Measurements from ENCODE around the gene IL12RB1. TPM values are rescaled to one million over a fixed set of nuclear protein-coding genes. Genes with fewer than 3 reads are reported as not detected.

Gene IL12RB1
- total and polyA plus RNA-seq, 2 of the 13 experiments (the other 11 are each of a cell fraction or from before 2014, with no cell fraction given), result 0.03 to 0.04 TPM

GRCh38 chr19:18135712-18136584 lies 49.2 kb upstream of the IL12RB1 start (continued):
- TF ChIP-seq ZNF547 (CRISPR knock-in tag; IDR thresholded peaks at IDR 0.05) (peak; percentile 38; the same call in 1 of the 2 replicates), NCOR1 (IDR thresholded peaks at IDR 0.05; ENCODE audit: borderline replicate concordance, low read length) (peak; percentile 53; the same call in 1 of the 2 replicates), GABPB1 (CRISPR knock-in tag; IDR thresholded peaks at IDR 0.05) (peak; percentile 31), ZBTB3 (CRISPR knock-in tag; IDR thresholded peaks at IDR 0.05; ENCODE audit: borderline replicate concordance, low read depth) (no peak), CREB3 (CRISPR knock-in tag; IDR thresholded peaks at IDR 0.05) (no peak), NR2F2 (IDR thresholded peaks at IDR 0.05; ENCODE audit: borderline replicate concordance, low read depth) (no peak), ZNF589 (CRISPR knock-in tag; conservative IDR thresholded peaks at IDR 0.05) (no peak), TFE3 (CRISPR knock-in tag; IDR thresholded peaks at IDR 0.05) (peak; percentile 98), POGZ (CRISPR knock-in tag; IDR thresholded peaks at IDR 0.05) (peak; percentile 16; the same call in 1 of the 2 replicates), ZNF672 (CRISPR knock-in tag; IDR thresholded peaks at IDR 0.05) (no peak), KLF13 (CRISPR knock-in tag; IDR thresholded peaks at IDR 0.05) (no peak), HOXD1 (CRISPR knock-in tag; IDR thresholded peaks at IDR 0.05) (no peak), ATF4 (CRISPR knock-in tag; IDR thresholded peaks at IDR 0.05) (0 out of 4 replicates have a peak, but pooled peaks of 1 of the 2 experiments have one; percentile 42), CBFB (CRISPR knock-in tag; IDR thresholded peaks at IDR 0.05) (no peak), ZNF331 (CRISPR knock-in tag; IDR thresholded peaks at IDR 0.05) (no peak; the same call in 1 of the 2 replicates), NFE2L1 (CRISPR knock-in tag; IDR thresholded peaks at IDR 0.05; ENCODE audit: borderline replicate concordance) (no peak), MNT (IDR thresholded peaks at IDR 0.05) (peak; percentile 69)
- TF ChIP-seq, protein P1, sequence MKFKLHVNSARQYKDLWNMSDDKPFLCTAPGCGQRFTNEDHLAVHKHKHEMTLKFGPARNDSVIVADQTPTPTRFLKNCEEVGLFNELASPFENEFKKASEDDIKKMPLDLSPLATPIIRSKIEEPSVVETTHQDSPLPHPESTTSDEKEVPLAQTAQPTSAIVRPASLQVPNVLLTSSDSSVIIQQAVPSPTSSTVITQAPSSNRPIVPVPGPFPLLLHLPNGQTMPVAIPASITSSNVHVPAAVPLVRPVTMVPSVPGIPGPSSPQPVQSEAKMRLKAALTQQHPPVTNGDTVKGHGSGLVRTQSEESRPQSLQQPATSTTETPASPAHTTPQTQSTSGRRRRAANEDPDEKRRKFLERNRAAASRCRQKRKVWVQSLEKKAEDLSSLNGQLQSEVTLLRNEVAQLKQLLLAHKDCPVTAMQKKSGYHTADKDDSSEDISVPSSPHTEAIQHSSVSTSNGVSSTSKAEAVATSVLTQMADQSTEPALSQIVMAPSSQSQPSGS (CRISPR knock-in tag; IDR thresholded peaks at IDR 0.05), result no peak
- TF ChIP-seq, protein P2, sequence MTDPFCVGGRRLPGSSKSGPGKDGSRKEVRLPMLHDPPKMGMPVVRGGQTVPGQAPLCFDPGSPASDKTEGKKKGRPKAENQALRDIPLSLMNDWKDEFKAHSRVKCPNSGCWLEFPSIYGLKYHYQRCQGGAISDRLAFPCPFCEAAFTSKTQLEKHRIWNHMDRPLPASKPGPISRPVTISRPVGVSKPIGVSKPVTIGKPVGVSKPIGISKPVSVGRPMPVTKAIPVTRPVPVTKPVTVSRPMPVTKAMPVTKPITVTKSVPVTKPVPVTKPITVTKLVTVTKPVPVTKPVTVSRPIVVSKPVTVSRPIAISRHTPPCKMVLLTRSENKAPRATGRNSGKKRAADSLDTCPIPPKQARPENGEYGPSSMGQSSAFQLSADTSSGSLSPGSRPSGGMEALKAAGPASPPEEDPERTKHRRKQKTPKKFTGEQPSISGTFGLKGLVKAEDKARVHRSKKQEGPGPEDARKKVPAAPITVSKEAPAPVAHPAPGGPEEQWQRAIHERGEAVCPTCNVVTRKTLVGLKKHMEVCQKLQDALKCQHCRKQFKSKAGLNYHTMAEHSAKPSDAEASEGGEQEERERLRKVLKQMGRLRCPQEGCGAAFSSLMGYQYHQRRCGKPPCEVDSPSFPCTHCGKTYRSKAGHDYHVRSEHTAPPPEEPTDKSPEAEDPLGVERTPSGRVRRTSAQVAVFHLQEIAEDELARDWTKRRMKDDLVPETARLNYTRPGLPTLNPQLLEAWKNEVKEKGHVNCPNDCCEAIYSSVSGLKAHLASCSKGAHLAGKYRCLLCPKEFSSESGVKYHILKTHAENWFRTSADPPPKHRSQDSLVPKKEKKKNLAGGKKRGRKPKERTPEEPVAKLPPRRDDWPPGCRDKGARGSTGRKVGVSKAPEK (CRISPR knock-in tag; IDR thresholded peaks at IDR 0.05; ENCODE audit: borderline replicate concordance), result no peak
